ENCODE measurements around the gene CCDC192.

CCDC192 gene

DNA sequence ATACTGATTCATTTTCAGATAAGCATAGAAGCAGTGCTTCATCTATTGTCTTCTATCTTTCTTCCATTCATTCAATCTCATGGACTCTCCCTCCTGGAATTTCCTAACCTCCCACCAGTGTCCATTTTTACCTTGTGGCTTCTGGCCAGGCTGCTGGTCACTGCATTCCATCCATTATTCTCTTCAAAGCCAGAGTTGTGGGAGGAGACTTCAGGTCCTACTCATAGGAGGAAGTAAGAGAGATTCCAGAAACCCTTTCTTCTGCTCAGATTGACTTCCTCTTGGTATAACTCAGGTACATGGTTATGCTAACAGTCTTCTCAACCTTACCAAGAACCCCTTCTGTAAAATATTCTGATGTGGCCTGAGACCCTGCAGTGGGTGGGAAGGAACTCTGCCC is 227.1 kb downstream of the CCDC192 start:
- no peaks in the 10 kb centered on the region for H3K9me3 ChIP-seq
- no peak for TF ChIP-seq CTCF (IDR thresholded peaks at IDR 0.05; ENCODE audit: low read depth, low read length)
- no peaks in the 10 kb centered on the region for H3K4me1 ChIP-seq
- no peaks in the 10 kb centered on the region for H3K36me3 ChIP-seq
- no peaks in the 10 kb centered on the region for H3K27me3 ChIP-seq
- no peak overlapping the region for H3K4me3 ChIP-seq (ENCODE audit: low read depth, low read length)
- no peak for DNase-seq

GRCh38 chr5:127931396-127931795 is 228.2 kb downstream of the CCDC192 start:
- Histone ChIP-seq H3K4me3 (ENCODE audit: low read depth, low read length) (no peak overlapping the region), H3K4me1 (no peaks in the 10 kb centered on the region), H3K27me3 (no peaks in the 10 kb centered on the region), H3K36me3 (no peaks in the 10 kb centered on the region), H3K9me3 (no peaks in the 10 kb centered on the region)
- DNase-seq, result no peak
- TF ChIP-seq CTCF (IDR thresholded peaks at IDR 0.05; ENCODE audit: low read depth, low read length), result no peak

- Histone ChIP-seq H3K27me3 (no peaks in the 10 kb centered on the region), H3K9me3 (no peaks in the 10 kb centered on the region), H3K4me3 (ENCODE audit: low read depth, low read length) (no peak overlapping the region), H3K4me1 (no peaks in the 10 kb centered on the region), H3K36me3 (no peaks in the 10 kb centered on the region)
- DNase-seq, result no peak
- no peak for TF ChIP-seq CTCF (IDR thresholded peaks at IDR 0.05; ENCODE audit: low read depth, low read length)
These were observed 230.2 kb downstream of the CCDC192 start for GRCh38 chr5:127933348-127933747.

DNA sequence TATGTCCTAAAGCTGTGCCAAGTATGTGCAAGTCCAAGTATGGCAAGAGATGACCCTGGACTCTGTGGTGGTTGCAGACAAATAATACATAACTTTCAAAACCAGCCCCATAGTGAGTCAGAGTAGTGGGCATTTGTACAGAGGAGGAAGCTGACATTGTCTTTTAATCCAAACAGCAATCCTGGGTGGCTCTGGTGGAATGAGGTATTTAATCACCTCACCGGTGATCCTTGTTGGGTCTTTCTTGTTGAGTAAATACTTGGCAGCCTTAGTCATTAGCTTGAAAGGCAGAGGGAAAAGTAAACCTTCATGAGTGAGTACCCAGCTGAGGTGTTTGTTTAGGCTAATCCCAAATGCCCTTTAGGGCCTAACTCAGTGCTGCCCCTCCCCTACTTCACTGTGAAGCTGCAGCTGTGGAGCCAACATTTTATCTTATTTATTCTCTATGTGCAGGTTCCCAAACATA is 231.6 kb downstream of the CCDC192 start:
- DNase-seq, result no peak
- no peak for TF ChIP-seq CTCF (IDR thresholded peaks at IDR 0.05; ENCODE audit: low read depth, low read length)
- Histone ChIP-seq H3K27me3 (no peaks in the 10 kb centered on the region), H3K4me3 (ENCODE audit: low read depth, low read length) (no peak overlapping the region), H3K9me3 (no peaks in the 10 kb centered on the region), H3K36me3 (no peaks in the 10 kb centered on the region), H3K4me1 (no peaks in the 10 kb centered on the region)

GRCh38 chr5:127935398-127935797 is 232.2 kb downstream of the CCDC192 start:
- no peaks in the 10 kb centered on the region for H3K27me3 ChIP-seq
- no peak for DNase-seq
- TF ChIP-seq CTCF (IDR thresholded peaks at IDR 0.05; ENCODE audit: low read depth, low read length), result no peak
- H3K4me3 ChIP-seq (ENCODE audit: low read depth, low read length), result no peak overlapping the region
- H3K4me1 ChIP-seq, result no peaks in the 10 kb centered on the region
- no peaks in the 10 kb centered on the region for H3K9me3 ChIP-seq
- H3K36me3 ChIP-seq, result no peaks in the 10 kb centered on the region

DNA sequence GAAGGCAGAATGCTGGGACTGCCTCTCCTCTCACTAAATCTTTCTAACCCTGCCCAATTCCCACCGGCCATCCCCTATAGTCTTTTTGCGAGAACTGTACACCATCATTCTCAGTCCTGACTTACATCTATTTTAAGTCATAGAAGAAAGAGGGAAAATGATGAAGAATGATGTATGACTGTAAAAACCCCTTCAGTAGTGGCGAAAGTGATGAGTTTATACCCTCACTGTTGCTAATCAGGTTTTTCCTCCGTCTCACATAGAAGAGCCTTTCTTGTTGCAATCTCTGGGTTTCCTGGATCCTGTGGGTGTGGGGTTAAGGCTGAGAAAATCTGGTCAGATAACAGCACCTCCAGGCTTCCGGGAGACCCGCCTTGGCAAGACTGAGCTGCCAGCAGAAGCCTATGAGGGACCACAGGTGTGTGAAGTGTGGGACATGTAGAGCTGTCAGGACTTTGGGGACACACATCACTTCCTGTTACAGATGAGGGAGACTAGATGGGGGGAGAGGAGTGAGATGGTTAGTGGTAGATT is 233.3 kb downstream of the CCDC192 start:
- Histone ChIP-seq H3K9me3 (no peaks in the 10 kb centered on the region), H3K4me1 (no peaks in the 10 kb centered on the region), H3K4me3 (ENCODE audit: low read depth, low read length) (no peak overlapping the region), H3K36me3 (no peaks in the 10 kb centered on the region), H3K27me3 (no peaks in the 10 kb centered on the region)
- no peak for TF ChIP-seq CTCF (IDR thresholded peaks at IDR 0.05; ENCODE audit: low read depth, low read length)
- no peak for DNase-seq

All from BE2C (cell line).